RWPE1 (cell line): ENCODE measurements around the gene SLC17A5.
"Not testable (repeated sequence)": the region's sequence is repeated elsewhere in the genome, so short reads cannot be mapped to it uniquely, and the experiment has no call there.

Source experiments
- CTCF ChIA-PET: fragments of 350-600 bp; sonication (Branson Sonifier 250); formaldehyde crosslinking; extraction: SDS; loops from one replicate; lab custom pipeline; 2021; lab: Yijun Ruan, JAX
- POLR2A ChIA-PET: fragments of 400-600 bp; formaldehyde crosslinking; extraction: SDS; loops from one replicate; lab custom pipeline; 2020; ENCODE audit warnings: antibody characterized with exemption; ENCODE audit not compliant: low non-redundant PET; lab: Yijun Ruan, JAX
- DNase-seq: peaks from one replicate; pipeline ENCODE4 v3.0.0; 2012; ENCODE audit warnings: low spot score
- H3K27ac ChIP-seq: fragments of 450-650 bp; 2 replicates; pipeline ENCODE4 v1.5.1; 2017
- CTCF ChIP-seq: fragments of 450-650 bp; conservative IDR thresholded peaks from 2 replicates; pipeline ENCODE4 v1.5.1; 2017; ENCODE audit warnings: low read depth, mild to moderate bottlenecking

The SLC17A5 gene

GRCh38 chr6:73558624-73559398, 95.0 kb downstream of the SLC17A5 start:
- H3K27ac ChIP-seq, result no peak overlapping the region
- CTCF ChIA-PET, result no interaction called here
- POLR2A ChIA-PET, result no interaction called here
- TF ChIP-seq CTCF, result no peak
- DNase-seq, result no peak

GRCh38 chr6:73556836-73557235, 97.0 kb downstream of the SLC17A5 start:
- CTCF ChIA-PET, result interaction anchor here (0.5 to 0.6 kb wide), 2 partner anchors 10 to 136 kb away, joined by 3 to 4 read pairs; no protein-coding TSS in a partner anchor
- DNase-seq, result no peak
- POLR2A ChIA-PET, result no interaction called here
- TF ChIP-seq CTCF, result no peak
- no peak overlapping the region for H3K27ac ChIP-seq

GRCh38 chr6:73555380-73555949, 98.3 kb downstream of the SLC17A5 start:
- DNase-seq, CTCF ChIA-PET, POLR2A ChIA-PET: not testable (repeated sequence)

GRCh38 chr6:73551115-73551514, 102.7 kb downstream of the SLC17A5 start:
- POLR2A ChIA-PET, result not testable (repeated sequence)

More at GRCh38 chr6:73555380-73555949, 98.3 kb downstream of the SLC17A5 start:
- H3K27ac ChIP-seq, result not testable (repeated sequence)

DNA sequence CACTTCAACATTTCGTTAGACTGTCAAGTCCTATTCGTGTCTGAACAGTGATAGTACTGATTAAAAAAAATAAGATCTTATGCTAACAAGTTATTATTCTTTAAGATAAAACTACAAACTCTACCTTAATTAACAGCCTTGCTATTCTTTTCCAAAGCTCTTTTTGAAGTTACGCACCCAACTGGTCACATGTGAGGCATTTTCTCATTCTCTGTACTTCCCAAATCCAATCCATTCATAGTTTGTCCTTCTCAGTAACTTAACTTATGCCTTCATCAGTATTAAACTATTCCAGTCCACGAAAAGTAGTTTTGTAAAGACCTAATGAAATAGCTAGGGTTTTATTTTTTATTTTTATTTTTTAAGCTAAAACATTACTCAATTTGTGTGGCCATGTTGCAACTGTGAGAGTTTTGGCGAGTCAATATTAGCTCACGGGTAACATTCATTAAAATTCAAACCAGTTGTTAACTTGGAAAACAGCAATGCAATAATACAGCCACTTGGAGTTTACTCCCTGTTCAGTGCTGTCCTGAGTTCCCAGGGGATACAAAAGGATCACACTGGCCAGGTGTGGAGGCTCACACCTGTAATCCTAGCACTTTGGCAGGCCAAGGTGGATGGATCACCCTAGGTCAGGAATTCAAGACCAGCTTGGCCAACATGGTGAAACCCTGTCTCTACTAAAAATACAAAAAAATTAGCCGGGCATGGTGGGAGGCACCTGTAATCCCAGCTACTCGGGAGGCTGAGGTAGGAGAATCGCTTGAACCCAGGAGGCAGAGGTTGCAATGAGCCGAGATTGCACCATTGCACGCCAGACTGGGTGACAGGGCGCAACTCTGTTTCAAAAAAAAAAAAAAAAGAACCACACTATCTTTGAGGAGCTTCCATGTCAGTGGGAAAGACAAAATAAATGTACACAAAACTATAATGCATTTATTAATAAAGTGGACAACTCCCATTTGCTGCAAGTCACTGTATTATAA, 105.0 kb downstream of the SLC17A5 start:
- H3K27ac ChIP-seq, result no peak overlapping the region
- CTCF ChIA-PET, result interaction anchor here (0.6 kb wide), 1 partner anchor 385 kb away, joined by 5 read pairs; no protein-coding TSS in a partner anchor
- POLR2A ChIA-PET, result no interaction called here
- no peak for TF ChIP-seq CTCF
- DNase-seq, result no peak

More at GRCh38 chr6:73551115-73551514, 102.7 kb downstream of the SLC17A5 start:
- DNase-seq, H3K27ac ChIP-seq, CTCF ChIA-PET: not testable (repeated sequence)

DNA sequence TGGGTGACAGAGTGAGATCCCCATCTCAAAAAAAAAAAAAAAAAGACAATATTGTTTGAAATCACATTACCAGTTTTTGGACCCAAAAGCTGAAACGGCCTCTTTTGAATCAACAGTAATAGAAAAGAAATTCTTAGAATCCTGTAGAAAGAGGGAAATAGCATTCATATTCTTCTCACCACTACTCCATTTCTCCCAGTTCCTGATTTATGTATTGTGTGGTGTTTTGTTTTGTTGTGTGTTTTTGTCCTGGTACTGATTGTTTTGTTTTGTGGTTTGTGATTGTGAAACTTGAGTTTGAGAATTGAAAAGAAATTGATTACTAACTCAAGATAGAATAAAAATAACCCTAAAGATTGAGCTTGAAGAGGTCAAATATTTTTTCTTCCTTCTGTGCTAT, 106.8 kb downstream of the SLC17A5 start:
- no peak overlapping the region for H3K27ac ChIP-seq
- ChIA-PET POLR2A (interaction anchor here (0.6 kb wide), 2 partner anchors 86 to 104 kb away, joined by 6 read pairs; no protein-coding TSS in a partner anchor), CTCF (interaction anchor here (0.6 kb wide), 1 partner anchor 9 kb away, joined by 3 read pairs; no protein-coding TSS in a partner anchor)
- no peak for TF ChIP-seq CTCF
- no peak for DNase-seq
